Activated naive CD8-positive, alpha-beta T cell treated with anti-CD3 and anti-CD28 coated beads, Interleukin-2, amount 50 U/mL, for 24 hours (primary cell): ENCODE results near the gene SSC5D.
"Not testable (repeated sequence)": the region's sequence is repeated elsewhere in the genome, so short reads cannot be mapped to it uniquely, and the experiment has no call there.

Experiments used
- ATAC-seq: fragments of 150-1000 bp; cut with Tn5 transposase; one replicate; pipeline ENCODE4 v1.10.0; 2021
- DNase-seq: peaks from one replicate; pipeline ENCODE4 v3.0.0; 2021
- H3K27ac Mint-ChIP-seq: one replicate; pipeline ENCODE4 v1.8.0; 2021; ENCODE audit warnings: mild to moderate bottlenecking, mixed read lengths
- H3K27me3 Mint-ChIP-seq: one replicate; pipeline ENCODE4 v1.8.0; 2021; ENCODE audit warnings: mixed read lengths
- H3K36me3 Mint-ChIP-seq: one replicate; pipeline ENCODE4 v1.8.0; 2021; ENCODE audit warnings: low read depth, mixed read lengths
- H3K4me1 Mint-ChIP-seq: one replicate; pipeline ENCODE4 v1.8.0; 2021; ENCODE audit warnings: mixed read lengths
- H3K4me3 Mint-ChIP-seq: one replicate; pipeline ENCODE4 v1.8.0; 2021; ENCODE audit warnings: mild to moderate bottlenecking, moderate library complexity, mixed read lengths
- H3K9me3 Mint-ChIP-seq: one replicate; pipeline ENCODE4 v1.8.0; 2021; ENCODE audit warnings: mixed read lengths

Gene SSC5D

DNA sequence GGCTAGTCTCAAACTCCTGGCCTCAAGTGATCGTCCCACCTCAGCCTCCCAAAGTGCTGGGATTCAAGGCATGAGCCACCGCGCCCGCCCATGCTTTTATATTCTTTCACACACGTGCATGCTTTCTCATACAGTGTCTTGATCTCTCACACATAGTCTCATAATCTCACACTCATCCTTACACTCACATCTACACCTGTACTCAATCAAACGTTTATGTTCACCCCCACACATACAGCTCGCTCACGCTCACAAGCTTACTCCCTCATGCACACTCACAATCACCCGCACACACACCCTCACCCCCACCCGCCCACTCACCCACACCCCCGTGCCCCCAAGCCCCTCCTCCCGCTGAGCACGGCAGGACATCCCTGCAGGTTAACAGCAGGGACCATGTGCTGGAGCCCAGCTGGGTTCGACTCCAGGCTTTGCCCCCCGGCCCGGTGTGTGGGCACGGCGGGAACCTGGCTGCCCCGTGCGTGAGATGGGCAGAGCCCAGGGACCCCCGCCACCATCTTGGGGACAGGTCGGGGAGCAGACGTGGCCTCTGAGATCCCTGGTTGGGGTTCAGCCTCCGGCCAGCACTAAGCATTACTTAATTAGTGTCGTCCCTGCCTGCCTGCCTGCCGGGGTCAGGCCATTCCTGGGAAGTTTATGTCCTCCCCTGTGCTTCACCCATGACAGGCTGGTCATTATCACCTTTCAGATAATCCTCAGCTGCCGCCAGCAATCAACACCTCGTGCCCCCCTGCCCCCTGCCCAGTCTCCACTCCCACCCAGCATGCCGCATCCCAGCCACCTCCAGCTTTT is 37.3 kb downstream of the SSC5D start:
- Mint-ChIP-seq H3K4me1 (no peaks in the 10 kb centered on the region), H3K36me3 (no peaks in the 10 kb centered on the region), H3K9me3 (no peaks in the 10 kb centered on the region), H3K4me3 (no peak overlapping the region), H3K27ac (no peak overlapping the region), H3K27me3 (peaks cover 5% of the 10 kb centered on the region)
- ATAC-seq (no peak), DNase-seq (no peak)

DNA sequence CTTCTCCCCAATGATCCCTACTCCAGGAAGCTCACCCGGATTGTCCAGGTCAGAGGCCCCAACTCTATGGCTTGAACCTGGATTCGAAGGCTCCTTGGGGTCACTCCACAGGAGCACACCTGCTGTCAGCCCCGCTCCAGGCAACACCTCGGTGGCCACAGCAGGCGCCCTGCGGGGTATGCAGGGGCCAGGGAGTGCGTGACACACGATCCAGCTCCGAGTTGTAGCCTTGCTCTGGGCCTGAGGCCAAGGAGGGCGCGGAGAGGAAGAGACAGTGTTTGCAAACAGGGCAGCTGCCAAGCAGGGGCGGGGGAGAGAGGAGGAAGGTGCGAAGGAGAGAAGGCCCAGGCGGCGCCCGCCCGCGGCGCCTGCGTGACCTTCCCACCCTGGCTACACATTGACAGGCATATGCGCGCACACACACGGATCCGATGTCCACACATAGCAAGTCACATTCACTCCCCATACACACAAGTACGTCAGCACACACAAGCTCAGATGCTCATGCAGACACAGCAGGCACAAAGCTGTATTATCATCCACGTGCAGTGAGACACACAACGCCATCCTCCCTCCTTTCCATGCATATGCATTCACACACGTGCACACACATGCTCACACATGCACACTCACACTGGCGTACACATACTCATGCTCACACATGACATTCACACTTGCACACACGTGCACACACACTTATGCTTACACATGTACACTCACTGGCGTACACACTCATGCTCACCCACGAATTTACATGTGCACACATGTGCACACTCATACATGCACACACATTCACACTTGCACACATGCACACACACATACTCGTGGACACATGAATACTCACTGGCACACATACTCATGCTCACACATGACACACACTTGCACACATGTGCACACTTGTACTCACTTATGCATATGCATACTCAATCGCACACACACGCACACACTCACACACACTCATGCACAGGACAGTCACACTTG is 38.3 kb downstream of the SSC5D start:
- H3K4me1 Mint-ChIP-seq, result no peaks in the 10 kb centered on the region
- no peak for ATAC-seq
- no peak overlapping the region for H3K27ac Mint-ChIP-seq
- no peak for DNase-seq
- no peak overlapping the region for H3K4me3 Mint-ChIP-seq
- peaks cover 5% of the 10 kb centered on the region for H3K27me3 Mint-ChIP-seq
- H3K36me3 Mint-ChIP-seq, result no peaks in the 10 kb centered on the region
- no peaks in the 10 kb centered on the region for H3K9me3 Mint-ChIP-seq

DNA sequence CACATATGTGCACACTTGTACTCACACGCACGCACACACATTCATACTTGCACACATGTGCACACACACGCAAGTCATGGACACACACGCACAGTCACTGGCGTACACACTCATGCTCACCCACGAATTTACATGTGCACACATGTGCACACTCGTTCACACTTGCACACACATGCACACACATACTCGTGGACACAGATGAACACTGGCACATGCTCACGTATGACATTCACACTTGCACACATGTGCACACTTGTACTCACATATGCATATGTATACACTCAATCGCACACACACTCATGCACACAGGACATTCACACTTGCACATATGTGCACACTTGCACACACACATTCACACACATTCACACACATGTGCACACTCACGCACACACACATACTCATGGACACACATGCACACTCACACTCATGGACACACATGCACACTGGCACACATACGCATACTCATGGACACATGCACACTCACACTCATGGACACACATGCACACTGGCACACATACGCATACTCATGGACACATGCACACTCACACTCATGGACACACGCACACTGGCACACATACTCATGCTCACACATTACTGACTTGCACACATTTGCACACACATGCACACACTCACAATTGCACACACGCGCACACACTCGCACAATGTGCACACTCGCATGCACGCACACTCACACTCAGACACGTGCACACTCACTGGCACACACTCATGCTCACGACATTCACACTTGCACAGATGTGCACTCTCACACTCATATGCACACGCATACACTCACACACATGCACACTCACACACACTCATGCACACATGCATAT is 39.2 kb downstream of the SSC5D start:
- Mint-ChIP-seq H3K4me1 (no peaks in the 10 kb centered on the region), H3K9me3 (no peaks in the 10 kb centered on the region), H3K27ac (no peak overlapping the region), H3K27me3 (peaks cover 5% of the 10 kb centered on the region), H3K36me3 (no peaks in the 10 kb centered on the region), H3K4me3 (no peak overlapping the region)
- ATAC-seq, result no peak
- DNase-seq, result no peak

DNA sequence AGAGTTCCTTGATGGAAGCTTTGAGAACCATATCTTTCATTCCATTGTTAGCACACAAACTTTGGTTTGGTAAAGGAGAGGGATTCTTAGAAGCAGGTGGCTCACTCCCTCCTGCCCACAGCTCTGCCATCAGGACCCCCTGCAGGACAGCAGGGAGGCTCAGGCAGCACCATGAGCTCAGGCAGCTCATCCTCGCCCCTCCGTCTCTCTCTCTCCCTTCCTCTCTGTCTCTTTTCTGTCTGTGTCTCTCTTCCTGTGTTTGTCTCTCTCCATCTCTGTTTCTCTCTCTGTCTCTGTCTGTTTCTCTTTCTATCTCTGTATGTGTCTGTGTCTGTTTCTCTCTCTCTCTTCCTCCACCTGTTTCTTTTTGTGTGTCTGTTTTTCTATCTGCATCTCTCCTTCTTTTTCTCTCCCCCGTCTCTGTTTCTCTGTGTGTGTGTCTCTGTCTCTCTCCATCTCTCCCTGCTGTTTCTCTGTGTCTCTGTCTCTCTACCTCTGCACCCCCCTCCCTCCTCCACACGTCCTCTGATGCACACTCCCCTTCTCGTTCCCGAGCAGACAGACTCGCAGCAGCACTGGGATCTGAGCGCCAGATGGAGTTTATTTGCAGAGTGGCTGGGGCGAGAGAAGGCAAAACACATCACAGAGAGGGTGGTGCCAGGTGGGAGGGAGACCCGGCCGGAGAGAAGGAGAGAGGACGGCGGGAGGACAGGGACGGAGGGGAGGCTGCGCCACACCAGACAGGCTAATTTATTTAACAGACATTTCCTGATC is 40.0 kb downstream of the SSC5D start:
- Mint-ChIP-seq H3K4me1 (no peaks in the 10 kb centered on the region), H3K9me3 (no peaks in the 10 kb centered on the region), H3K27ac (no peak overlapping the region), H3K4me3 (no peak overlapping the region), H3K36me3 (no peaks in the 10 kb centered on the region), H3K27me3 (peaks cover 5% of the 10 kb centered on the region)
- DNase-seq (no peak), ATAC-seq (no peak)

DNA sequence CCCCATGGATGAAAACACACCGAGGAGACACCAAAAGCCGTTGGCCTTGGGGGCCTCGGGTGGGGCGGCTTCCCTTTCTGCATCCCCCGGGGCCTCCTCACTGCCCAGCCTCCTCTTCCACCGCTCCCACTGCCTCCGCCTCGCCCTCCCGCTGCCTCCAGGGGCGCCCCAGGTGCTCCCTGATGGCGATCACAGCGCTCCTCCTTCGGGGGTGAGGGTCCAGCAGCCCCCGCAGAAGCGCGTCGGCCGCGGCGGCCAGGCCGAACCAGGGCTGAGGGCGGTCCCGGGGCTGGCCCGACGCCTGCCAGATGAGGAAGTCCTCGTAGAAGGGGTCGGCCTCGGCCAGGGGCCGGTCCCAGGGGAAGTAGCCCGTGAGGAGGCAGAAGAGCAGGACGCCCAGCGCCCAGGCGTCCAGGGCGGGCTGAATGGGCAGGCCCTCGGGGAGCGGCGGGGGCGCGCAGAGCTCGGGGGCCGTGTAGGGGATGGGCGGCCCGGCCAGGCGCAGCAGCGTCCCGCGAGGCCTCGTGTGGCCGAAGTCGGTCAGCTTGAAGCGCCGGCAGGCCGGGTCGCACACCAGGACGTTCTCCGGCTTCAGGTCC is 41.5 kb downstream of the SSC5D start:
- Mint-ChIP-seq H3K27ac (no peak overlapping the region), H3K36me3 (no peaks in the 10 kb centered on the region), H3K4me1 (no peaks in the 10 kb centered on the region), H3K9me3 (no peaks in the 10 kb centered on the region), H3K27me3 (peaks cover 5% of the 10 kb centered on the region), H3K4me3 (no peak overlapping the region)
- no peak for DNase-seq
- no peak for ATAC-seq

DNA sequence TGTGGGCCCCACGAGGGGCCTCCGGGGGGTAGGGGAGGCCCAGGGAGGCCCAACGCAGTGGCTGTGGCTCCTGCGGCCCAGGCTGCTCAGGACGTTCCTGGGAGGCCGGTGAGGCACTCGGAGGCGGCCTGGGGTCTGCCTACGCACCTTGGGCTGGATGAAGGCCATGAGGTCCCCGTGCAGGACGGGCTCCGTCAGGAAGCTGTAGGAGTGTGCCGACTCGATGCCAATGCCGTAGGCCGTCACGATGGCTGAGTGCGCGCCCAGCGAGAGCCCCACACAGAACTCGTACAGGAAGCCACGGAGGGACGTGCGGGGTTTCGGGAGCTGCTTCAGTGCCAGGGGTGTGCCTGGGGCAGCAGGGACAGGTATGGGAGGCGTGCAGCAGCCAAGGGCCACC is 42.8 kb downstream of the SSC5D start:
- no peak overlapping the region for H3K27ac Mint-ChIP-seq
- DNase-seq, result no peak
- H3K27me3 Mint-ChIP-seq, result no peaks in the 10 kb centered on the region
- no peak for ATAC-seq
- H3K4me3 Mint-ChIP-seq, result no peak overlapping the region
- H3K9me3 Mint-ChIP-seq, result no peaks in the 10 kb centered on the region
- no peaks in the 10 kb centered on the region for H3K36me3 Mint-ChIP-seq
- H3K4me1 Mint-ChIP-seq, result no peaks in the 10 kb centered on the region

DNA sequence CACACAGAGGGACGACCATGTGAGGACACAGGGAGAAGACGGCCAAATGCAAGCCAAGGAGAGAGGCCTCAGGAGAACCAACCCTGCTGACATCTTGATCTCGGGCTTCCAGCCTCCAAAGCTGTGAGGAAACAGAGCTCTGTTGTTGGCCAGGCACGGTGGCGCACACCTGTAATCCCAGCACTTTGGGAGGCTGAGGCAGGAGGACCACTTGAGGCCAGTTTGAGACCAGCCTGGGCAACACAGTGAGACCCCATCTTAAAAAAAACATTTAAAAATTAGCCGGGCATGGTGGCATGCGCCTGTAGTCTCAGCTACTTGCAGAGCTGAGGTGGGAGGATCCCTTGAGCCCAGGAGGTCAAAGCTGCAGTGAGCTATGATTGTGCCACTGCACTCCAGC is 46.0 kb downstream of the SSC5D start:
- H3K9me3 Mint-ChIP-seq, result not testable (repeated sequence)

DNA sequence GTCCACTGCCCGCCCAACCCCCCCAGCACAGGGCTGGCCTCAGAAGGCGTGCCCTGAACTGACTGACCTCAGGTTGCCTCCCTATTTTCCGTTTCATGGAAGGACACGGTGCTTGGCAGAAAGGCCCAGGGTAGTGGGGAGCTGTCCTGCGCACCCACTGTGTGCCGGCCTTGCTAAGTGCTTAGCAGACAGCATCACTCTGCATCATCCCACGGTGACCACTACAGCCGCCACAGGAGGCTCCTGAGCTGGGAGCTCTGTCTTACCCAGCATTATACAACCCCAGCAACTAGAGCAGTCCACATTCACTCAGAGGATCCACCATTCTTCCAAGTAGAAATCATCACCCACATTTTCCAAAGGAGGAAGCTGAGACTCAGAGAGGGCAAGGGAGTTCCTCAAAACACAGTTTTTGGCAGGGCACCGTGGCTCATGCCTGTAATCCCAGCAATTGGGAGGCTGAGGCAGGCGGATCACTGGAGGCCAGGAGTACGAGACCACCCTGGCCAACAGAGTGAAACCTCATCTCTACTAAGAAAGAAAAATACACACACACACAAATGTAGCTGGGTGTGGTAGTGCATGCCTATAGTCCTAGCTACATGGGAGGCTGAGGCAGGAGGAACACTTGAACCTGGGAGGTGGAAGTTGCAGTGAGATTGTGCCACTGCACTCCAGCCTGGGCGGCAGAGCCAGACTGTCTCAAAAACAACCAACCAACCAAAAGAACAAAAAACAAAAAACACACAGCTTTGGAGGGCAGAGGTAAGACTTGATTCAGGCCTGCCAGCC is 47.1 kb downstream of the SSC5D start:
- H3K9me3 Mint-ChIP-seq, result no peaks in the 10 kb centered on the region
- H3K27me3 Mint-ChIP-seq, result no peaks in the 10 kb centered on the region
- ATAC-seq, result no peak
- no peaks in the 10 kb centered on the region for H3K4me1 Mint-ChIP-seq
- no peak for DNase-seq
- no peak overlapping the region for H3K27ac Mint-ChIP-seq
- no peak overlapping the region for H3K4me3 Mint-ChIP-seq
- no peaks in the 10 kb centered on the region for H3K36me3 Mint-ChIP-seq

More for the DNA sequence above, 46.0 kb downstream of the SSC5D start:
- not testable (repeated sequence) for H3K4me3 Mint-ChIP-seq, H3K27me3 Mint-ChIP-seq, ATAC-seq, H3K27ac Mint-ChIP-seq, H3K4me1 Mint-ChIP-seq, DNase-seq, H3K36me3 Mint-ChIP-seq

DNA sequence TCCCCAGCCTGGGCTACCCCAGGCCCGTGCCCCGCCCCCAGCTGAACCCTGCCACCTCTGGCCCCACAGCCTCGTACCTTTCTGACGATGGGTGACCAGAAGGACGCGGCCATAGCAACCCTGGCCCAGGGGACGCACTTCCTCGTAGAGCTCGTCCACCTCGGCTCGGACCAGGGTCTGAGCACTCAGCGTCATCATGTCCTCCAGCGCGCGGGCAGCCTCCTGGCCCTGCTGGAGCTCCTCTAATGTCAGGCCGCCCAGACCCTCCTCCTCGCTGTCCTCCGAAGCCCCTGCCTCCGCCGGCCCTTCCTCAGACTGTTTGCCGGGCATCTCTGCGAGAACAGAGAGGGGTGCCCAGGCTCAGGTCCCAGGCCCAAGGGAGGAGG is 47.7 kb downstream of the SSC5D start:
- Mint-ChIP-seq H3K27me3 (no peaks in the 10 kb centered on the region), H3K4me3 (no peak overlapping the region), H3K27ac (no peak overlapping the region), H3K9me3 (no peaks in the 10 kb centered on the region), H3K36me3 (no peaks in the 10 kb centered on the region), H3K4me1 (no peaks in the 10 kb centered on the region)
- ATAC-seq (no peak), DNase-seq (no peak)

DNA sequence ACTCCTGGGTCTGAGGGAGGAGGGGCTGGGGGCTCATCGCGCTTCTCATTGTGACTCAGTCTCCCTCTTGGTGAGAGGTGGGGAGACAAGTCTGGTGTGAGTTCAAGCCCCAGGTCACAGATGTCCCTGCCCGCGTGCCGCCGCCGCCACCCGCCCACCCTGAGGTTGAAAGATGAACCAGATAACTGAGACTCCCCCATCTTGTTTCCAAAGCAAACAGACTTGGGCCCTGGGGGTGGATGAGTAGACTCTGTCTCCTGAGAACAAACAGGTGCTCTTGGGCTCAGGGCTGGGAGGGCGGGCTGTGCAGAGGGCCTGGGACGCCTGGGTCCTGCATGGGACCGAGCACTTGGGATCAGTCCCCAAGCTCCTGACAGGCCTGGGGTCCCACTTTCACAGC is 48.1 kb downstream of the SSC5D start:
- DNase-seq, result no peak
- Mint-ChIP-seq H3K27ac (no peak overlapping the region), H3K4me3 (no peak overlapping the region)

DNA sequence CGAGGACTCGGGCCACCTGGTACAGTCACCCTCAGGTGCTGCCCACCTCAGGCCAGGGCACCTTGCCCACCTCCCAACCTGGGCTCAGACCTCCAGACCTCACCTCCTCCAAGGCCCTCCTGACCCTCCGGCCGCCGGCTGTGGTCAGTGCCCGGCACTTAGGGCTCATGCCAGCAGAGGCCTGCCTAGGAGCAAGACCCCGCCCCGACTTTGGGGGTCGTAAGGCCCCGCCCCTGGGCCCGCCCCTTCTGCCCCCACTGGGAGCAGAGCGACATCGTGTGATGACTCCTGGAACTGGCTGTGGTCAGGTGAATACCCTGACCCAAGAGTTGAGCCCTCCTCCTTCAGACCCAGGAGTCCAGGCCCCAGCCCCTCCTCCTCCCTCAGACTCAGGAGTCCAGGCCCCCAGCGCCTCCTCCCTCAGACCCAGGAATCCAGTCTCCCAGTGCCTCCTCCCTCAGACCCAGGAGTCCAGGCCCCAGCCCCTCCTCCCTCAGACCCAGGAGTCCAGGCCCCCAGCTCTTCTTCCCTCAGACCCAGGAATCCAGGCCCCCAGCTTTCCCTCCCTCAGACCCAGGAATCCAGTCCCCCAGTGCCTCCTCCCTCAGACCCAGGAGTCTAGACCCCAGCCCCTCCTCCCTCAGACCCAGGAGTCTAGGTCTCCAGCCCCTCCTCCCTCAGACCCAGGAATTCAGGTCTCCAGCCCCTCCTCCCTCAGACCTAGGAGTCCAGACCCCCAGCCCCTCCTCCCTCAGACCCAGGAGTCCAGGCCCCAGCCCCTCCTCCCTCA is 48.9 kb downstream of the SSC5D start, which contains the start of gene SBK2:
TSS of gene SBK2 (minus strand) at position 183 of the 790 bp plus-strand sequence. CDS start 839 bp downstream, outside the sequence.
- Mint-ChIP-seq H3K36me3 (no peaks in the 10 kb centered on the region), H3K4me3 (no peak within 1 kb of the TSS), H3K27me3 (no peaks in the 10 kb centered on the region), H3K4me1 (no peaks in the 10 kb centered on the region), H3K9me3 (no peaks in the 10 kb centered on the region), H3K27ac (no peak within 1 kb of the TSS)
- no peak for DNase-seq
- no peak for ATAC-seq

More for the DNA sequence above, 48.1 kb downstream of the SSC5D start:
- no peaks in the 10 kb centered on the region for H3K36me3 Mint-ChIP-seq
- H3K4me1 Mint-ChIP-seq, result no peaks in the 10 kb centered on the region
- no peak for ATAC-seq
- H3K9me3 Mint-ChIP-seq, result no peaks in the 10 kb centered on the region
- no peaks in the 10 kb centered on the region for H3K27me3 Mint-ChIP-seq

DNA sequence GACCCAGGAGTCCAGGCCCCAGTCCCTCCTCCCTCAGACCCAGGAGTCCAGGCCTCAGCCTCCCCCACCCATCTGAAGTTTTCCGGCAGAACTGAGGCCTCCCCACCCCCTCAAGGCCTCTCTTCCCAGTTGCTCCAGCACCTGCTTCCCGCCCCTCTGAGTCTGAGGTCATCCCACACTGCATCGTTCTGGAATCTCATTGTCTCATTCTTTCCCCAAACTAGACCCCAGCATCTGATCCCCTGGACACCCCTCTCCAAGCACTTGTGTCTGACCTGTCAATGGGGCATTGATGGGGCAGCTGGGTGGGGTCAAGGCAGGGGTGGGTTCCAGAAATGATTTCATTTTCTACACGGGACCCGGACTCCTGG is 49.5 kb downstream of the SSC5D start:
- no peaks in the 10 kb centered on the region for H3K27me3 Mint-ChIP-seq
- no peaks in the 10 kb centered on the region for H3K4me1 Mint-ChIP-seq
- DNase-seq (no peak), ATAC-seq (no peak)
- H3K27ac Mint-ChIP-seq, result no peak overlapping the region
- no peaks in the 10 kb centered on the region for H3K36me3 Mint-ChIP-seq
- H3K4me3 Mint-ChIP-seq, result no peak overlapping the region
- no peaks in the 10 kb centered on the region for H3K9me3 Mint-ChIP-seq
